GM12872 (cell line): Measurements from ENCODE around the gene AP1AR.

Experiments
- TF ChIP-seq, protein P1 (sequence below): IDR thresholded peaks from 3 replicates; pipeline ENCODE4 v1.5.1; 2011; ENCODE audit warnings: low read depth, mild to moderate bottlenecking, low read length, moderate library complexity; ENCODE audit not compliant: insufficient read depth

AP1AR gene

DNA sequence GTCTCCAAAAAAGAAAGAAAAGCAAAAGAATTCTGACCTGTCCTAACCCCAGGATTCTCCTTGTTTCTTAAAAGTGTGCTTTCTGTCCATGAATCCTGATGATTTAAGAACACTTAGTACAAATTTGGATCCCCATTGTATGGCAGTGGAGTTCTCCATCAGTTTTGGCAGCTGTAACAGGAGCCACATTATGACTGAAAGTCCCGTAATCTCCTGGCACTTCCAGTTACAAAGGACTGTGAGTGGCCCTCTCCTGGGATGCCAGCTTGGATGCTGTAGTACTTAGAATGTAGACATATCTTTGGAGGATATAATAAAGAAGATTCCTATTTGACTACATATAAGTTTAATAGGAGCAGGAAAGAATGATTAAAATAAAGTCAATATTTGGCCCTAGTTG, 20.6 kb downstream of the AP1AR start:
- TF ChIP-seq, protein P1, sequence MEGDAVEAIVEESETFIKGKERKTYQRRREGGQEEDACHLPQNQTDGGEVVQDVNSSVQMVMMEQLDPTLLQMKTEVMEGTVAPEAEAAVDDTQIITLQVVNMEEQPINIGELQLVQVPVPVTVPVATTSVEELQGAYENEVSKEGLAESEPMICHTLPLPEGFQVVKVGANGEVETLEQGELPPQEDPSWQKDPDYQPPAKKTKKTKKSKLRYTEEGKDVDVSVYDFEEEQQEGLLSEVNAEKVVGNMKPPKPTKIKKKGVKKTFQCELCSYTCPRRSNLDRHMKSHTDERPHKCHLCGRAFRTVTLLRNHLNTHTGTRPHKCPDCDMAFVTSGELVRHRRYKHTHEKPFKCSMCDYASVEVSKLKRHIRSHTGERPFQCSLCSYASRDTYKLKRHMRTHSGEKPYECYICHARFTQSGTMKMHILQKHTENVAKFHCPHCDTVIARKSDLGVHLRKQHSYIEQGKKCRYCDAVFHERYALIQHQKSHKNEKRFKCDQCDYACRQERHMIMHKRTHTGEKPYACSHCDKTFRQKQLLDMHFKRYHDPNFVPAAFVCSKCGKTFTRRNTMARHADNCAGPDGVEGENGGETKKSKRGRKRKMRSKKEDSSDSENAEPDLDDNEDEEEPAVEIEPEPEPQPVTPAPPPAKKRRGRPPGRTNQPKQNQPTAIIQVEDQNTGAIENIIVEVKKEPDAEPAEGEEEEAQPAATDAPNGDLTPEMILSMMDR, result no peak

DNA sequence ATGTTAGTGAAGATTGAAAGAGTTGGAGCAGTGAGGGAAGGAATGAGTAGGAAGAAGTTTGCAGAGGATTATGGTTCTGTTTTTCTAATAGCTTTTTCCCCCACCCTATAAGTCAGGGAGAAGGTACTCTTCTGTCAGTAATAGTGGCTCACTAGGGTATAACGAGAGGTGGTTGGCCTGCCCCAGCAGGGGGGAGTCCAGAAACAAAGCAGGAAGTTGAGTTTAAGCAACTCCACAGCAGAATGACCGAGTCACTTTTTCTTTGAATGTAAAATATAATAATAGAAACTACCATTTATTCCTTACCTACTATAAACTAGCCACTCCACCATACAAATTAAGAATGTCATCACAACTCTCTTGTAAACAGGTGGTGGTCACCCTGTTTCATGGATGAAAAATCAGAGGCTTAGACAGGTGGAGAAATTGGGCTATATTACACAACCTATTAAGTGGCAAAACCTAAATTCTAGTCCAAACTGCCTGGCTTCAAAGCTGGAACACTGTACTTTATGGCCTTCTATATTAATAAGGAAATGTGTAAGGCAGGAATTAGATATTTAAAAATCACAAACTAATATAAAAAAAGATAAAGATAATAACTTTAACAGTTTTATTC, 21.9 kb downstream of the AP1AR start:
- TF ChIP-seq, protein P1, result no peak

DNA sequence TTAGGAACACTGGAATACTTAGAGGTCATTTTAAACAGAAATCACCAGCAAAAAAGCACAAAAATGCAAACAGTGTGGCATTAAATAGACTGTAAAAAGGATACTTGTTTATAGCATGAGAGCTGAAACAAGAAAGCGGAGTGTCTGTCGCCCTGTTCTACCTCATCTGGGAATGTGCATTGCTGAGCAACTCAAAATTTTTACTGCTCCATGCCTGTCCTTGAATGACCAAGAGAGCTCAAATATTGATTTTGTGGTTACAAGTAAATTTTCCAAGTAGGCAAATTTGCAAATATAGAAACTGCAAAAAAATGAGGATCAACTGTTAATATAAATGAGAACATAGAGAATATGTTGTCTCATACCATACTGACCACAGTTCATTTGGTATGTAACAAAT, 25.5 kb downstream of the AP1AR start:
- TF ChIP-seq, protein P1, result no peak

DNA sequence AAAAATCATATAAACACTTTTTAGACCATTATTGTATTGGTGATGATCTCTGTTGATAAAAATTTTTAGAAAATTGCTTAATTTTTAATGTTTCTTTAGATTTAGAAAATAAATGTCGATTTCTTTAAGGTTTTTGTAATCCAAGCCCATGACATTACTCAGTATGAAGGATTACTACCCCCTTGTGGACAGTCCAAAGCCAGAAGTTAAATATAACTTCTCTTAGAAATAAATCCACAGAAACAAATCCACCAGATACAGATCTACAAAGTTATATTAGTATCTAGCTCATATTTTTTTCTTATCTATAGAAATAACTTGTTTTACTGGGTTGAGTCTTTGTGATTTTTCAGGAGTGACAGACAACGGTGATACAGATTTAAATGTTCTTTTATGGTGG, 35.2 kb downstream of the AP1AR start:
- TF ChIP-seq, protein P1, result peak; percentile 24; the same call in 1 of the 3 replicates

DNA sequence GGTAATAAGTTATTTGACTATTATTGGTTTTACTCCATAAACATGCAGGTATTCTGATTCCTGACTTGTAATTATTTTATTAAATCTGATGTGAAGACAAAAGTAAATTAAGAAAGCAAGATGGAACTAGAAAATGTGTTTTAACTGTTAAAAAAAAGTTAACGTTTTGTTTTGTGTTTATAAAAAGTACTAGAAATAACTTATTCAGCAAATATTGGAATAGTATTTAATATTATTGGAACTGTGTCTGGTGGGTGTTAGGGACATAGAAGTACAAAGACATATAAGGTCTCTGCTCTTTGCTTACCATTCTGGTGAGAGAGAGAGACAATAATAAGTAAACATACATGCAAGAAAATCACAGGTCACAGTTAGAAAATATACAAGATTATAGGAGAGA, 38.5 kb downstream of the AP1AR start:
- TF ChIP-seq, protein P1, result no peak

DNA sequence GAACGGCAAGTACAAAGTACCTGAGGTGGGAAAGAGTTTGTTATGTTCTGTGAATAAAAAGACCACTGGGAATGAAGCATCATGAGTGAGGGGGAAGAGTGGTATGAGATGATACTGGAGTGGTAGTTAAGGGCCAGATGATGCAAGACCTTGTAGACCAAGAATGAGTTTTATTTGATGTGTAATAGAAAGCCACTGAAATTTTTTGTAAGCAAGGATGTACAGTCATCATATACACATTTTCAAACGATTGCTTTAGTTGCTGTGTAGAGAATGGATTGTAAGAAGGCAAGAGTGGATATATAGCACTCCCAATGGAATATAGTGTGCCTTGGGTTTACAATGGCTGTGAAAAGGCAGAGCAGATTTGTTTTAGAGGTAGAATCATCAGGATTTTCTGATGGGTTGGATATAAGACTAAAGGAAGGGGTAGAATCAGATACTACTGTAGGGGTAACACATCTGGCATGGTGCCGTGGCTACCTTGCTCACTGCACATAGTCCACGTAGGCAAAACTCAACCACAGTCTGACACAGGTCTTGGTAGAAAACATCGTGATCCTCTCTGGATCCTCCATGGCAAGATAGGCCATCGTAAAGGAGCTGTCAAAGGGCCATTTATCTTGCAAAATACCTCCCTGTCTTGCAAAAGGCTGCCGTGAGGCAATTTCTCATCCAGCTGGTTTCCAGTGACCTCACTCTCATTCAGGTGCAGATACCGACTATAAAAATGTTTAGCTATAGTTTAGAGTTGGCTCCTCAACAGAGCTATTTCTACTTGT, 39.2 kb downstream of the AP1AR start:
- TF ChIP-seq, protein P1, result no peak

DNA sequence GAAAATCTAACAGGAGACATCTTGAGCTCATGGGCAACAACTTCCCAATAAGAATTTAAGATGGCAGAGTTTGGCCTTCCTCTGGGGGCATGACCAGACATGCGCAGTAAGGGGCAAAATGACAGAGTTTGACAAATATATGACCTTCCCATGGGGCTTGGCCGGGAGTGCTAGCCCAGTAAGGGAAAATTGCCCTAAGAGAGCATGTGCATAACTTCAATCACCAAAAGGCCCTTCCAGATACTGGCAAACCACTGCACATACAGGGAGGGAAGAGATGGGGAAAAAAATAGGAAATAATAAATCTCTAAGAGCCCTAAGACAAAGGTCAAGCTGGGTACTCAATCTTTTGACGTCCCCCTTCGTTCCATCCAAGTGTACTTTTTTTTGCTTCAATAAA, 40.7 kb downstream of the AP1AR start:
- TF ChIP-seq, protein P1, result no peak
